Upper lobe of left lung (tissue), 4 donors: Measurements from ENCODE around the gene TARS3.

Experiments
- CTCF ChIP-seq, 6 experiments: fragments of 450-650 bp in 4 of 6; fragments of 200-600 bp in 2 of 6; sonication (generic) in 2 of 6; IDR thresholded peaks; one replicate each; pipeline ENCODE4 v1.5.1; 2016 to 2019; ENCODE audit warnings: antibody characterized with exemption in 6 of 6
- EP300 ChIP-seq, 4 donors: sonication (generic); formaldehyde crosslinking; IDR thresholded peaks; one replicate each; pipeline ENCODE4 v1.5.1; 2017; ENCODE audit warnings: antibody characterized with exemption in 4 of 4, control low read depth in 2 of 4
- POLR2A ChIP-seq, 4 donors: fragments of 450-650 bp; IDR thresholded peaks; one replicate each; pipeline ENCODE4 v1.5.1; 2016 to 2017; ENCODE audit warnings: antibody characterized with exemption in 4 of 4, mild to moderate bottlenecking in 2 of 4
- POLR2AphosphoS5 ChIP-seq, 2 donors: sonication (generic); formaldehyde crosslinking; IDR thresholded peaks; one replicate each; pipeline ENCODE4 v1.5.1; 2017; ENCODE audit warnings: antibody characterized with exemption in 2 of 2

GRCh38 chr15:101723874-101724674 is at the start of gene TARS3:
- TF ChIP-seq POLR2A (IDR thresholded peaks at IDR 0.05) (peak in 3 of 4 donors; percentile 56 to 97 (median 96)), CTCF (IDR thresholded peaks at IDR 0.05) (peak in 4 of 6 experiments; percentile 21 to 60 (median 50)), POLR2AphosphoS5 (IDR thresholded peaks at IDR 0.05) (peak; percentile 75 to 96), EP300 (IDR thresholded peaks at IDR 0.05) (no peak)
